MCF 10A (cell line): ENCODE measurements around the gene DIS3L. TPM values are rescaled to one million over a fixed set of nuclear protein-coding genes. Genes with fewer than 3 reads are reported as not detected.
"Not testable (repeated sequence)": the region's sequence is repeated elsewhere in the genome, so short reads cannot be mapped to it uniquely, and the experiment has no call there.

Experiments
- BruUV-seq: library from RNA; stranded (reverse); fragments of 400-500 nt; replicated peaks from 2 replicates; lab custom pipeline; 2021; lab: Mats Ljungman, UMichigan
- CTCF ChIA-PET: fragments of 300-600 bp; sonication (Branson Sonifier 250); formaldehyde crosslinking; extraction: SDS; loops from one replicate; lab custom pipeline; 2021; ENCODE audit warnings: antibody characterized with exemption, inconsistent platforms; lab: Yijun Ruan, JAX
- POLR2A ChIA-PET: fragments of 300-600, 350-650 bp; sonication (Branson Sonifier 250); formaldehyde crosslinking; extraction: SDS; loops from one replicate; lab custom pipeline; 2020; ENCODE audit warnings: antibody characterized with exemption, inconsistent platforms; lab: Yijun Ruan, JAX
- DNase-seq: peaks from one replicate; pipeline ENCODE4 v3.0.0-alpha.2; 2018; ENCODE audit not compliant: unreplicated experiment
- H3K27ac Mint-ChIP-seq: one replicate; pipeline ENCODE4 v1.8.0; 2022; ENCODE audit warnings: mild to moderate bottlenecking, low read depth, mixed read lengths; ENCODE audit not compliant: unreplicated experiment
- H3K27me3 Mint-ChIP-seq: one replicate; pipeline ENCODE4 v1.8.0; 2022; ENCODE audit warnings: mixed read lengths; ENCODE audit not compliant: insufficient read depth, unreplicated experiment
- H3K36me3 Mint-ChIP-seq: one replicate; pipeline ENCODE4 v1.8.0; 2022; ENCODE audit warnings: mild to moderate bottlenecking, moderate library complexity, mixed read lengths; ENCODE audit not compliant: insufficient read depth, unreplicated experiment
- H3K4me1 Mint-ChIP-seq: one replicate; pipeline ENCODE4 v1.8.0; 2022; ENCODE audit warnings: mixed read lengths; ENCODE audit not compliant: insufficient read depth, unreplicated experiment
- H3K4me3 Mint-ChIP-seq: one replicate; pipeline ENCODE4 v1.8.0; 2022; ENCODE audit warnings: mild to moderate bottlenecking, moderate library complexity, mixed read lengths; ENCODE audit not compliant: unreplicated experiment
- H3K9me3 Mint-ChIP-seq: one replicate; pipeline ENCODE4 v1.8.0; 2022; ENCODE audit warnings: mixed read lengths; ENCODE audit not compliant: unreplicated experiment
- intact Hi-C: fragments of 100-400 bp; cut with micrococcal nuclease; formaldehyde crosslinking; loops from 2 replicates; pipeline ENCODE4 v1.14.1; 2022
- total RNA-seq: library from RNA; stranded (reverse); gene quantifications from 2 replicates; pipeline ENCODE4 v1.2.3, GENCODE V29; 2022
- TF ChIP-seq, protein P1 (sequence below): fragments of 200-600 bp; IDR thresholded peaks from one replicate; pipeline ENCODE4 v1.8.0; 2022; ENCODE audit warnings: antibody characterized with exemption, mild to moderate bottlenecking; ENCODE audit not compliant: unreplicated experiment

The DIS3L gene
- total RNA-seq, 1 experiment from 2014 or later: 42.8 TPM

DNA sequence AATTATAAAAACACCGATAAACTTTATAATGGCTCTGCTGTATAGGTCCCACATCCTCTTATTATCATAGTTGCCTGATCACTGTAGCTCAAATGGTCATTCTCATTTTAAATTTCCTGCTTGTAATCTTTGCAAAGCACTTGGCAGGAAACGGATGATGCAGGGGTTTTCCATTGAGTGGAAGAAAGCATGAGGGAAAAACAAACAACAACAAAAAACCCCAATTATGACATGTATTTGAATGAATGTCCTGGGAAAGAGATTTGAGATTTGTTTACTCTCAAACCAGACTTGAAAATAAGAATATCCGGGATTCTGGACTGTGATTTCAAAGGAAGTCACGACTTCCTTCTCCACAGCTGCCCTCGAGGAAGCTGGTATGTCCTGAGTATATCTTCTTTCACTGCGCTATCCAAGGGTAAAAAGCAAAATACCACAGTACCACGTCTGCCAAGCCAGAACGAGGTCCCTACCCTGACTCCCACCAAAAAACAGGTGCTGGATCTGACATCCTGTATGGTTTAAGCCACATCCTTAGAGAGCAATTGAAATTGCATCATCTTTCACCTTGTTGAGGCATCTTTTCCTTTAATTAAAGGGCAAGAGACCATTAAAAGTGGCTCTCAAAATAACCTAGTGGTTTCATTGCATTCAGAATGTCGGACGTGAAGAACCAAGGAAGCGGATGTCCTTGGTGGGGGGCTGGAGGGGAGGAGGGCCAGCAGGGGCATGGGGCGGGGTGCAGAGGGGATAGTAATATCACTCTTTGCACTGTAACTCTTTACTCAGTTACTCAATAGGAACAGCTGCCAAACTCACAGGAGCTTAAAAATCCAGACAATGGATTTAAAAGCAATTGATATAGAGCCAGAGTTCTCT is 76.6 kb downstream of the DIS3L start:
- peak overlapping the region; percentile 48 for H3K4me3 Mint-ChIP-seq
- ChIA-PET CTCF (interaction anchor here (0.6 to 1.5 kb wide), 3 partner anchors 25 to 482 kb away, joined by 3 to 5 read pairs (median 4); no protein-coding TSS in a partner anchor), POLR2A (interaction anchor here (0.6 to 2.9 kb wide), 3 partner anchors 12 to 410 kb away, joined by 3 to 13 read pairs (median 3); partner anchors contain the start of gene MAP2K1)
- peak; percentile 54 for DNase-seq
- H3K9me3 Mint-ChIP-seq: no peaks in the 10 kb centered on the region
- TSS peak; percentile 95 for BruUV-seq
- no peaks in the 10 kb centered on the region for H3K36me3 Mint-ChIP-seq
- peaks cover 7% of the 10 kb centered on the region for H3K4me1 Mint-ChIP-seq
- intact Hi-C loops: no loop called here
- TF ChIP-seq, protein P1, sequence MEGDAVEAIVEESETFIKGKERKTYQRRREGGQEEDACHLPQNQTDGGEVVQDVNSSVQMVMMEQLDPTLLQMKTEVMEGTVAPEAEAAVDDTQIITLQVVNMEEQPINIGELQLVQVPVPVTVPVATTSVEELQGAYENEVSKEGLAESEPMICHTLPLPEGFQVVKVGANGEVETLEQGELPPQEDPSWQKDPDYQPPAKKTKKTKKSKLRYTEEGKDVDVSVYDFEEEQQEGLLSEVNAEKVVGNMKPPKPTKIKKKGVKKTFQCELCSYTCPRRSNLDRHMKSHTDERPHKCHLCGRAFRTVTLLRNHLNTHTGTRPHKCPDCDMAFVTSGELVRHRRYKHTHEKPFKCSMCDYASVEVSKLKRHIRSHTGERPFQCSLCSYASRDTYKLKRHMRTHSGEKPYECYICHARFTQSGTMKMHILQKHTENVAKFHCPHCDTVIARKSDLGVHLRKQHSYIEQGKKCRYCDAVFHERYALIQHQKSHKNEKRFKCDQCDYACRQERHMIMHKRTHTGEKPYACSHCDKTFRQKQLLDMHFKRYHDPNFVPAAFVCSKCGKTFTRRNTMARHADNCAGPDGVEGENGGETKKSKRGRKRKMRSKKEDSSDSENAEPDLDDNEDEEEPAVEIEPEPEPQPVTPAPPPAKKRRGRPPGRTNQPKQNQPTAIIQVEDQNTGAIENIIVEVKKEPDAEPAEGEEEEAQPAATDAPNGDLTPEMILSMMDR: no peak
- H3K27ac Mint-ChIP-seq: no peak overlapping the region
- no peaks in the 10 kb centered on the region for H3K27me3 Mint-ChIP-seq

DNA sequence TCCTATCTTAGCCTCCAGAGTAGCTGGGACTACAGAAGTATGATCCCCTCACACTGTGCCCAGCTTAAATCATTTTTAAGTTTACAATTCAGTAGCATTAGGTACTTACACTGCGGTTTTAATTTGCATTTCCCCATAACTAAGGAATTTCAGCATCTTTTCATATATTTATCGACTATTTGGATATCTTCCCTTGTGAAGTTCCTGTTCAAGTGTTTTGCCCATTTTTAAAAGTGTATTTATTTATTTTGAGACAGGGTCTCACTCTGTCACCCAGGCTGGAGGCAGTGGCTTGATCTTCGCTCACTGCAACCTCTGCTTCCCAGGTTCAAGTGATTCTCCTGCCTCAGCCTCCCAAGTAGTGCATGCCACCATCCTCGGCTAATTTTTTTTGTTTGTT is 80.8 kb downstream of the DIS3L start:
- Mint-ChIP-seq H3K36me3 (no peaks in the 10 kb centered on the region), H3K4me3 (no peak overlapping the region), H3K4me1 (peaks cover 7% of the 10 kb centered on the region), H3K27me3 (no peaks in the 10 kb centered on the region), H3K27ac (no peak overlapping the region), H3K9me3 (no peaks in the 10 kb centered on the region)
- BruUV-seq: no TSS peak
- POLR2A ChIA-PET: interaction anchor here (1.6 to 2.0 kb wide), 2 partner anchors 13 to 14 kb away, joined by 5 to 6 read pairs; no protein-coding TSS in a partner anchor
- no peak for DNase-seq
- TF ChIP-seq, protein P1: no peak
- intact Hi-C loops: no loop called here
- CTCF ChIA-PET: no interaction called here

DNA sequence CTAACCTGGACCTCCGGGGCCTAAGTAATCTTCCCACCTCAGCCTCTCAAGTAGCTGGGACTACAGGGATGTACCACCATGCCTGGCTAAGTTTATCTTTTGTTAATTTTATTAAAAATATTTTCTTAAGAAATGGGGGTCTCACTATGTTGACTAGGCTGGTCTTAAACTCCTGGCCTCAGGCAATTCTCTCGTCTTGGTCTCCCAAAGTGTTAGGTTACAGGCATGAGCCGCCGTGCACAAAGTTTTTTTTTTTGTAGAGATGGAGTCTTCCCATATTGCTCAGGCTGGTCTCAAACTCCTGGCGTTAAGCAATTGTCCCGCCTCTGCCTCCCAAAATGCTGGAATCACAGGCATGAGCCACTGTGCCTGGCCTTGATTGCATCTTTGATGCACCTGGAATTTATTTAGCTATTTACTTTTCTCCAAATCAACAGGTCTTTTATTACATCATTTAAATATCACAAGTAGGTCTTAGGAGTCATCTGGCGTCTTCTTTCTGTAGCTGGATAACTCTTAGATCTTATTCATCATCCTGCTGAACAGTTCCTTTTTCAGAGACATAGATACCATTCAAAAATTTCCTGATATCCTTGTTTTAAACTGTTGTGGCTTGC is 85.6 kb downstream of the DIS3L start:
- H3K27ac Mint-ChIP-seq: no peak overlapping the region
- H3K27me3 Mint-ChIP-seq: no peaks in the 10 kb centered on the region
- ChIA-PET CTCF (interaction anchor here (0.7 kb wide), 1 partner anchor 111 kb away, joined by 8 read pairs; no protein-coding TSS in a partner anchor), POLR2A (interaction anchor here (0.9 kb wide), 1 partner anchor 9 kb away, joined by 3 read pairs; no protein-coding TSS in a partner anchor)
- intact Hi-C loops: no loop called here
- H3K9me3 Mint-ChIP-seq: no peaks in the 10 kb centered on the region
- no peaks in the 10 kb centered on the region for H3K4me1 Mint-ChIP-seq
- no TSS peak for BruUV-seq
- no peak for DNase-seq
- H3K4me3 Mint-ChIP-seq: no peak overlapping the region
- TF ChIP-seq, protein P1: no peak
- no peaks in the 10 kb centered on the region for H3K36me3 Mint-ChIP-seq

DNA sequence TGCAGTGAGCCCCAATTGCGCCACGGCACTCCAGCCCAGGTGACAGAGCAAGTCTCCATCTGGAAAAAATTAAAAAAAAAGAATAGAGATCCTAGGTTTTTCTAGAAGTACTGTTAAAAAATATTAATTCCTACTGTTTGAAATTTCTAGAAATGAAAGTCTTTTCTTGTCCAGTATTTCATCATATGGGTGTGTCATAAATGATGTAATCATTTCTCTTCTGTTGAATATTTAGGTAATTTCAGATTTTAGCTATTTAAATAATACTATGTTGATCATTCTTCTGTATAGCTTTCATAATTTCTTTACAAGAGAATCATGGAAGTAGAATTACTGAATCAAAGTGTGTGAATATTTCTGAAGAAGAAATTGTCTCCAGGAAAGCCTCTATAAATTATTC is 88.0 kb downstream of the DIS3L start:
- H3K4me1 Mint-ChIP-seq, H3K27me3 Mint-ChIP-seq: not testable (repeated sequence)

More for the DNA sequence above, 88.0 kb downstream of the DIS3L start:
- H3K27ac Mint-ChIP-seq, DNase-seq, H3K9me3 Mint-ChIP-seq, CTCF ChIA-PET, H3K36me3 Mint-ChIP-seq, intact Hi-C loops, H3K4me3 Mint-ChIP-seq, BruUV-seq: not testable (repeated sequence)
- POLR2A ChIA-PET: interaction anchor here (0.9 to 1.0 kb wide), 2 partner anchors 11 to 122 kb away, joined by 3 read pairs; no protein-coding TSS in a partner anchor

Other genes with a start within 250 kb of the DIS3L start
- 0.09 and 0.39 TPM in 2 replicates for gene MEGF11, start 39.8 kb upstream of the DIS3L start, total RNA-seq
- gene TIPIN, start 63.1 kb downstream of the DIS3L start, total RNA-seq: 16.1 and 17.1 TPM in 2 replicates
- 108 and 115 TPM in 2 replicates for gene MAP2K1, start 93.3 kb downstream of the DIS3L start, total RNA-seq
- 22.9 and 24.6 TPM in 2 replicates for gene SNAPC5, start 204.2 kb downstream of the DIS3L start, total RNA-seq
- gene RPL4, start 211.3 kb downstream of the DIS3L start, total RNA-seq: 5,336 and 5,631 TPM in 2 replicates
- gene ZWILCH, start 211.8 kb downstream of the DIS3L start, total RNA-seq: 20.8 and 27.4 TPM in 2 replicates